ENCODE data around the gene OR10AG1. TPM values are rescaled to one million over a fixed set of nuclear protein-coding genes. Genes with fewer than 3 reads are reported as not detected.
A peak's percentile ranks its signal among the peaks of the same experiment; 100 is the strongest.

Gene OR10AG1
- total and polyA plus RNA-seq, 2 of the 8 experiments (the other 6 are each of a cell fraction or from before 2014, with no cell fraction given), result not detected

DNA sequence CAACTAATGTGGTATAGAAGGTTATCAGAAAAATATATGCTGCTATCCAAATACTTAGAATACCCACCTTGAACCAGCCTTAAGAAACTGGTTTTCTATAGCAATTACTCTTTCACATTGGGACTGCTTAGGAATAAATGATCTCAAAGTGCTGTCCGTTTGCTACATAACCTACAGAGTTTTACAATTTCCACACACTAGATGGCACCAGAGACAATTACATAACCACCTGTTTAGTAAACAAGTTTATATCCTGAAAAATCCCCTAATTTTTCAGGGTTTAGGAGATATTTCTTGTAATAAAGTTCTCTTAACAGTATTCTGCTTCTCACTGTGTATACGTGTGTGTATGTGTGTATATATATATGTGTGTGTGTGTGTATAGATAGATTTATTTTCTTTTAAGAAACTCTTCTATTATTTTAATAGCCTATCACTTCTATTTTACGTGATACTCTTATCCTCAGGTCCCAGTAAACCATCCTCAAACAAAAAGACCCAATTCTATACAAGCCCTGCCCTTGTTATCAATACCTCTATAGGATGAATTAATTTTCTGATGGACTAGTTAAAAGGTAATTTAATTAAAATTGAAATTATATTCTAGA, 26.9 kb downstream of the OR10AG1 start:
- DNase-seq (ENCODE audit: low read depth in 1 of 2, low spot score in 2 of 2), result no peak
- Histone ChIP-seq H3K27ac (ENCODE audit: low read depth, low read length) (no peak overlapping the region), H3K4me1 (replicated peaks in 1 of 4; ENCODE audit: control insufficient read depth in 3 of 4, insufficient read depth in 4 of 4, low read length in 3 of 4) (peaks cover 0 to 3% (median 0%) of the 10 kb centered on the region in 4 experiments; a peak in 1 of 7 replicates), H3K4me3 (ENCODE audit: extremely low read depth in 1 of 4, insufficient read depth in 2 of 4, low read depth in 3 of 4, low read length in 4 of 4) (no peak overlapping the region), H3K14ac (ENCODE audit: insufficient read length) (no peak overlapping the region), H3K9ac (replicated peaks in 1 of 4; ENCODE audit: extremely low read depth in 1 of 4, low read depth in 3 of 4, low read length in 3 of 4) (no peak overlapping the region), H2AK5ac (ENCODE audit: low read depth, low read length) (no peak overlapping the region), H2BK5ac (ENCODE audit: low read depth, low read length) (no peak overlapping the region), H2BK12ac (ENCODE audit: low read depth, low read length) (no peak overlapping the region), H3K27me3 (replicated peaks in 1 of 4; ENCODE audit: control insufficient read depth in 3 of 4, extremely low read depth in 1 of 4, insufficient read depth in 3 of 4, low read length in 3 of 4) (no peaks in the 10 kb centered on the region), H4K20me1 (replicated peaks in 1 of 2; ENCODE audit: control insufficient read depth in 1 of 2, insufficient read depth in 2 of 2, low read length in 2 of 2) (no peaks in the 10 kb centered on the region), H3K23ac (ENCODE audit: insufficient read length) (no peak overlapping the region), H3K56ac (replicated peaks; ENCODE audit: insufficient read length, low read depth, low read length) (no peak overlapping the region), H3K36me3 (ENCODE audit: control insufficient read depth in 2 of 4, insufficient read depth in 4 of 4, low read length in 3 of 4) (no peaks in the 10 kb centered on the region), H2BK120ac (replicated peaks; ENCODE audit: low read depth, low read length) (no peak overlapping the region), H2BK15ac (ENCODE audit: low read length) (no peak overlapping the region), H3K79me2 (ENCODE audit: control insufficient read depth in 1 of 2, insufficient read depth in 2 of 2, low read length in 2 of 2) (no peaks in the 10 kb centered on the region), H3K4ac (replicated peaks; ENCODE audit: insufficient read length, low read depth, low read length) (no peak overlapping the region), H2AFZ (ENCODE audit: low read length) (no peak overlapping the region), H3K9me3 (ENCODE audit: insufficient read depth in 2 of 2, low read depth in 1 of 2, low read length in 1 of 2) (0 out of 4 replicates have a peak, but pooled peaks cover 0 to 3% of the 10 kb centered on the region in 2 experiments), H4K8ac (ENCODE audit: extremely low read depth, insufficient read depth, low read length) (no peak overlapping the region), H3K23me2 (ENCODE audit: low read depth, low read length) (no peaks in the 10 kb centered on the region), H4K5ac (ENCODE audit: insufficient read length, low read depth, low read length) (no peak overlapping the region), H4K91ac (replicated peaks; ENCODE audit: insufficient read length, low read length) (no peak overlapping the region), H3K18ac (ENCODE audit: extremely low read depth, low read length) (no peak overlapping the region), H3K4me2 (ENCODE audit: insufficient read depth in 1 of 2, low read depth in 2 of 2, low read length in 2 of 2) (no peak overlapping the region), H3K79me1 (ENCODE audit: low read depth, low read length) (no peaks in the 10 kb centered on the region), H2BK20ac (ENCODE audit: low read length) (no peak overlapping the region)
- POLR2A ChIA-PET (ENCODE audit: partially characterized antibody), result no interaction called here
- TF ChIP-seq, protein P1, sequence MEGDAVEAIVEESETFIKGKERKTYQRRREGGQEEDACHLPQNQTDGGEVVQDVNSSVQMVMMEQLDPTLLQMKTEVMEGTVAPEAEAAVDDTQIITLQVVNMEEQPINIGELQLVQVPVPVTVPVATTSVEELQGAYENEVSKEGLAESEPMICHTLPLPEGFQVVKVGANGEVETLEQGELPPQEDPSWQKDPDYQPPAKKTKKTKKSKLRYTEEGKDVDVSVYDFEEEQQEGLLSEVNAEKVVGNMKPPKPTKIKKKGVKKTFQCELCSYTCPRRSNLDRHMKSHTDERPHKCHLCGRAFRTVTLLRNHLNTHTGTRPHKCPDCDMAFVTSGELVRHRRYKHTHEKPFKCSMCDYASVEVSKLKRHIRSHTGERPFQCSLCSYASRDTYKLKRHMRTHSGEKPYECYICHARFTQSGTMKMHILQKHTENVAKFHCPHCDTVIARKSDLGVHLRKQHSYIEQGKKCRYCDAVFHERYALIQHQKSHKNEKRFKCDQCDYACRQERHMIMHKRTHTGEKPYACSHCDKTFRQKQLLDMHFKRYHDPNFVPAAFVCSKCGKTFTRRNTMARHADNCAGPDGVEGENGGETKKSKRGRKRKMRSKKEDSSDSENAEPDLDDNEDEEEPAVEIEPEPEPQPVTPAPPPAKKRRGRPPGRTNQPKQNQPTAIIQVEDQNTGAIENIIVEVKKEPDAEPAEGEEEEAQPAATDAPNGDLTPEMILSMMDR (IDR thresholded peaks at IDR 0.05; ENCODE audit: control extremely low read depth in 1 of 3, insufficient read depth in 1 of 3, low read depth in 1 of 3, low read length in 3 of 3), result peak in 2 of 3 experiments; percentile 40 to 44; a peak in 2 of 4 replicates
- TF ChIP-seq RAD21 (IDR thresholded peaks at IDR 0.05 in 1 of 2, conservative IDR thresholded peaks at IDR 0.05 in 1 of 2; ENCODE audit: low read depth in 2 of 2, low read length in 2 of 2), result peak; percentile 83 to 85
- TF ChIP-seq BACH1 (IDR thresholded peaks at IDR 0.05; ENCODE audit: low read length), result no peak
- no peak for TF ChIP-seq BRCA1 (IDR thresholded peaks at IDR 0.05; ENCODE audit: low read depth, low read length)
- 13% methylated on average over 3 of the region's 3 CpGs; no CpG with 5 or more reads in 1 of the 2 experiments for WGBS, 2 experiments (ENCODE audit: extremely low coverage in 1 of 2, insufficient coverage in 1 of 2, insufficient read length in 1 of 2, insufficient replicate concordance in 2 of 2, low coverage in 1 of 2, low lambda C conversion rate in 2 of 2, missing lambda C conversion rate in 1 of 2)
- peak; percentile 68 for FAIRE-seq
- CTCF ChIA-PET (ENCODE audit: partially characterized antibody), result interaction anchor here (0.7 kb wide), 1 partner anchor 1307 kb away, joined by 3 read pairs; no protein-coding TSS in a partner anchor

All from H1 (cell line).